Vagina (tissue), 2 donors: ENCODE measurements around the gene REXO1. TPM values are rescaled to one million over a fixed set of nuclear protein-coding genes. Genes with fewer than 3 reads are reported as not detected.

Source experiments
- DNase-seq, 2 donors: peaks; one replicate each; pipeline ENCODE4 v3.0.0-alpha.2; 2017; ENCODE audit errors: extremely low spot score in 2 of 2
- H3K27ac ChIP-seq: fragments of 200-600 bp; sonication (generic); one replicate; pipeline ENCODE4 v1.5.1; 2019
- H3K27me3 ChIP-seq: fragments of 200-600 bp; sonication (generic); one replicate; pipeline ENCODE4 v1.5.1; 2019
- H3K36me3 ChIP-seq, 2 donors: fragments of 200-600 bp; sonication (generic); one replicate each; pipeline ENCODE4 v1.5.1; 2017 to 2019
- H3K4me1 ChIP-seq: fragments of 200-600 bp; sonication (generic); one replicate; pipeline ENCODE4 v1.5.1; 2019
- H3K4me3 ChIP-seq, 2 donors: fragments of 200-600 bp; sonication (generic); 1 replicate in 1 of 2; 2 replicates in 1 of 2; pipeline ENCODE4 v1.5.1; 2016 to 2019
- H3K9me3 ChIP-seq: fragments of 200-600 bp; sonication (generic); one replicate; pipeline ENCODE4 v1.5.1; 2019
- POLR2A ChIP-seq, 2 donors: fragments of 450-650 bp; IDR thresholded peaks; one replicate each; pipeline ENCODE4 v1.6.1; 2017; ENCODE audit warnings: antibody characterized with exemption in 2 of 2, mild to moderate bottlenecking in 2 of 2, moderate library complexity in 2 of 2
- POLR2AphosphoS5 ChIP-seq, 2 donors: sonication (generic); formaldehyde crosslinking; IDR thresholded peaks; one replicate each; pipeline ENCODE4 v1.9.0; 2017; ENCODE audit warnings: antibody characterized with exemption in 2 of 2, mild to moderate bottlenecking in 2 of 2, low read depth in 1 of 2; ENCODE audit not compliant: insufficient read depth in 1 of 2
- intact Hi-C: fragments of 100-400 bp; cut with DNase I; formaldehyde crosslinking; loops from one replicate; pipeline ENCODE4 v1.15.1; 2023
- total RNA-seq: library from RNA; depleted of rRNA; stranded (reverse); fragments of >200 nt; gene quantifications from one replicate; pipeline ENCODE4 v1.2.3, GENCODE V29; 2016
- TF ChIP-seq, protein P1 (sequence below), 3 experiments: fragments of 450-650 bp in 2 of 3; fragments of 200-600 bp in 1 of 3; sonication (generic) in 1 of 3; IDR thresholded peaks; one replicate each; pipeline ENCODE4 v1.5.1; 2017 to 2019; ENCODE audit warnings: antibody characterized with exemption in 3 of 3, mild to moderate bottlenecking in 2 of 3, moderate library complexity in 2 of 3

The REXO1 gene
- total RNA-seq, 1 donor from 2014 or later: 19.9 TPM

DNA sequence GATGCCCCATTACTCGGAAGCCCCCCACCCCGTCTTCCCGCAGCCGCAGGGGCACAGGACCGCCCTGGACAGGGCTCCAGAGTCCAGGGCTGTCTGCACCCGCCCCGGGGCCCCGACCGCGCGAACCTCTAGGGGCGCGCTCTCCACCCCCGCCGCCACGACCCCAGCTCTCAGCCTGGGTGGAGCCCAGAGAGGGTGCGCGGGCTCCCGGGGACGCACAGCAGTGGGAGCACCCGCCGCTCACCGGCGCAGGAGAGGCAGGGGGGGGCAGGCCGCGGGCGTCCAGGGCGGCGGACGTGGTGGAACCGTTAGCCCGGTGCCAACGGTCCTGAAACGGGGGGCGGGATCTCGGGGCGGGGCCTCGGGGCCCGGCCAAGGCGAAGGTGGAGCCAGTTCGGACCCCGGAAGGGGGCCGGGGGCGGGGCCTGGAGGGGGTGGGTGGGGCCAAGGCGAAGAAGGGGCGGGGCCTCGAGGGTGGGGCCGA lies 36.3 kb downstream of the REXO1 start, which contains the start of gene ATP8B3:
Gene ATP8B3 (minus strand): TSS at position 335 of the 484 bp plus-strand sequence. CDS start 540 bp downstream, outside the sequence.
- H3K4me3 ChIP-seq: peak within 1 kb of the TSS; percentile 50 to 52
- H3K36me3 ChIP-seq: peaks cover 0 to 26% of the 10 kb centered on the region in 2 donors
- intact Hi-C loops: no loop called here
- H3K27ac ChIP-seq: peak within 1 kb of the TSS; percentile 86
- DNase-seq: no peak
- H3K9me3 ChIP-seq: no peaks in the 10 kb centered on the region
- TF ChIP-seq POLR2AphosphoS5 (IDR thresholded peaks at IDR 0.05; ENCODE audit: insufficient read depth in 1 of 2, low read depth in 1 of 2) (no peak), POLR2A (IDR thresholded peaks at IDR 0.05) (no peak)
- TF ChIP-seq, protein P1, sequence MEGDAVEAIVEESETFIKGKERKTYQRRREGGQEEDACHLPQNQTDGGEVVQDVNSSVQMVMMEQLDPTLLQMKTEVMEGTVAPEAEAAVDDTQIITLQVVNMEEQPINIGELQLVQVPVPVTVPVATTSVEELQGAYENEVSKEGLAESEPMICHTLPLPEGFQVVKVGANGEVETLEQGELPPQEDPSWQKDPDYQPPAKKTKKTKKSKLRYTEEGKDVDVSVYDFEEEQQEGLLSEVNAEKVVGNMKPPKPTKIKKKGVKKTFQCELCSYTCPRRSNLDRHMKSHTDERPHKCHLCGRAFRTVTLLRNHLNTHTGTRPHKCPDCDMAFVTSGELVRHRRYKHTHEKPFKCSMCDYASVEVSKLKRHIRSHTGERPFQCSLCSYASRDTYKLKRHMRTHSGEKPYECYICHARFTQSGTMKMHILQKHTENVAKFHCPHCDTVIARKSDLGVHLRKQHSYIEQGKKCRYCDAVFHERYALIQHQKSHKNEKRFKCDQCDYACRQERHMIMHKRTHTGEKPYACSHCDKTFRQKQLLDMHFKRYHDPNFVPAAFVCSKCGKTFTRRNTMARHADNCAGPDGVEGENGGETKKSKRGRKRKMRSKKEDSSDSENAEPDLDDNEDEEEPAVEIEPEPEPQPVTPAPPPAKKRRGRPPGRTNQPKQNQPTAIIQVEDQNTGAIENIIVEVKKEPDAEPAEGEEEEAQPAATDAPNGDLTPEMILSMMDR (IDR thresholded peaks at IDR 0.05): no peak
- peaks cover 26% of the 10 kb centered on the region for H3K4me1 ChIP-seq
- H3K27me3 ChIP-seq: no peaks in the 10 kb centered on the region

DNA sequence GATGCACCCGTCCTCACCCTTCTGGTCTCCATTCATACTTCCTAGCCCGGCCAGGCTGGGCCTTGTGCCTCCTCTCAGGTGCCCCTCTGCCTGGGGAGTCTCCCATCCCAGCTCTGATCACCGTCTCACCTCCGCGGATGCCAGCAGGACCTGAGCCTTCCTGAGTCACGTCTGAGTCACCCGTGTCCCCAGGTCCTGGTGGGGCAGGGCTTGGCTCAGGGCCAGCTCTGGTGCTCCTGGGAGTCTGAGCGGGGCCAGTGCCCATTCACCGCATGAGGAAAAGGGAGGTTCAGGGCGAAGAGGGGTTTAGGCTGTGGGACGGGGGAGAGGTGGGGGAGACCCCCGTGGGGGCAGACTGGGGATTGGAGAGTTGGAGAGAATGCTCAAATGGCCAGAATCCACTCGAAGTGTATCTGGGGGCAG lies 36.8 kb downstream of the REXO1 start:
- H3K27ac ChIP-seq: peak overlapping the region; percentile 86
- H3K36me3 ChIP-seq: peaks cover 0 to 21% of the 10 kb centered on the region in 2 donors
- intact Hi-C loops: no loop called here
- no peaks in the 10 kb centered on the region for H3K27me3 ChIP-seq
- peak; percentile 34 to 46 for TF ChIP-seq POLR2AphosphoS5 (IDR thresholded peaks at IDR 0.05; ENCODE audit: insufficient read depth in 1 of 2, low read depth in 1 of 2)
- TF ChIP-seq, protein P1 (IDR thresholded peaks at IDR 0.05): no peak
- no peaks in the 10 kb centered on the region for H3K9me3 ChIP-seq
- H3K4me1 ChIP-seq: peaks cover 26% of the 10 kb centered on the region
- no peak for DNase-seq
- peak overlapping the region; percentile 50 to 52 for H3K4me3 ChIP-seq

DNA sequence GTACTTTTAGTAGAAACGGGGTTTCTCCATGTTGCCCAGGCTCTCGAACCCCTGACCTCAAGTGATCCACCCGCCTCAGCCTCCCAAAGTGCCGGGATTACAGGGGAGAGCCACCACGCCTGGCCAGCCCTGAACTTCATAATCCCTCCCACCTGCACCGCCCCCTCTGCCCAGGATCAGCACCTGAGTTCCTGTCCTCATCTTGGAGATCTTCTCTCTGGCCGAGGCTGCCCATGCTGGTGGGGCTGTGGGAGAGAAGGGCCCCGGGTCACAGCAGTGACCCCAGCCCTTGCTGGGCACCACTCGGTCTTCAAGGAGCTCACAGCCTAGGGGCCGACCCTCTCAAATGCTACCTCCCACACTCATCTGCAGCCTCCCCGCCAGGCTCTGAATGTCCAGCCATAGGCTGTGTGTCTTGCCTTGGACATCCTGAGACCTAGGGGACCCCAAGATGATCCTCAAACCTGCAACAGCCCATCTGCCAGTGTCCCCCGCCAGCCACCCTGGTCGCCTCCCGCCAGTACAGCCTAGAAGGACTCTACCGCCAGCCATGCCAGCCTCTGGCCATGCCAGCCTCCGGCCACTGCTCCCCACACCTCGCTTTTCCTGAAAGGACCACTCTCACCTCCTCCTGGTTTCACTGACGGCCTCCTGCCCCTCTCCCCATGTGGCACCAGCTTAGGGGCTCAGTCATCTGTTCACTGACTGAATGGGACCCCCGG lies 37.7 kb downstream of the REXO1 start:
- H3K9me3 ChIP-seq: no peaks in the 10 kb centered on the region
- no peak for TF ChIP-seq POLR2A (IDR thresholded peaks at IDR 0.05)
- DNase-seq: no peak
- peaks cover 0 to 12% of the 10 kb centered on the region in 2 donors for H3K36me3 ChIP-seq
- H3K4me3 ChIP-seq: no peak overlapping the region
- peak overlapping the region; percentile 86 for H3K27ac ChIP-seq
- no peaks in the 10 kb centered on the region for H3K27me3 ChIP-seq
- H3K4me1 ChIP-seq: peaks cover 26% of the 10 kb centered on the region
- intact Hi-C loops: no loop called here

DNA sequence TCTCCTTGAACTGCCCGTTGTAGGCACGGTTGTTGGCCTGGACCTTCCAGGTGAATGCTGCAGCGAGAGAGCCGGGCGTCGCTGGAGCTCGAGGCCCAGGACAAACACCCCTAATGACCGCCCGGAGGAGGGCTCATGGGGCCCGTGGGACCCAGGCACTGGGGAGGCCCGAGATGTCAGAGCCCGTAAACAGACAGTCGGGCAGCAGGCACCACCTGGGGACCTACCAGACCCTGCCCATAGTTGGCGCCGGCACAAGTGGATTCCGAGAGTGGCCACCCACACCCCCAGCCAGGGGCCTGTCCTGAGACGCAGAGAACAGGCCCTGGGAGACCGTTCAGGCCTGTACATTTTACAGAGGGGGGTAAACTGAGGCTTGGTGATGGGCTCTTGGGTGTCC lies 38.6 kb downstream of the REXO1 start:
- H3K27me3 ChIP-seq: no peaks in the 10 kb centered on the region
- H3K4me3 ChIP-seq: no peak overlapping the region
- TF ChIP-seq, protein P1 (IDR thresholded peaks at IDR 0.05): no peak
- TF ChIP-seq POLR2A (IDR thresholded peaks at IDR 0.05) (no peak), POLR2AphosphoS5 (IDR thresholded peaks at IDR 0.05; ENCODE audit: insufficient read depth in 1 of 2, low read depth in 1 of 2) (no peak)
- intact Hi-C loops: no loop called here
- no peak for DNase-seq
- no peak overlapping the region for H3K27ac ChIP-seq
- peaks cover 0 to 3% of the 10 kb centered on the region in 2 donors for H3K36me3 ChIP-seq
- no peaks in the 10 kb centered on the region for H3K9me3 ChIP-seq
- peaks cover 26% of the 10 kb centered on the region for H3K4me1 ChIP-seq

DNA sequence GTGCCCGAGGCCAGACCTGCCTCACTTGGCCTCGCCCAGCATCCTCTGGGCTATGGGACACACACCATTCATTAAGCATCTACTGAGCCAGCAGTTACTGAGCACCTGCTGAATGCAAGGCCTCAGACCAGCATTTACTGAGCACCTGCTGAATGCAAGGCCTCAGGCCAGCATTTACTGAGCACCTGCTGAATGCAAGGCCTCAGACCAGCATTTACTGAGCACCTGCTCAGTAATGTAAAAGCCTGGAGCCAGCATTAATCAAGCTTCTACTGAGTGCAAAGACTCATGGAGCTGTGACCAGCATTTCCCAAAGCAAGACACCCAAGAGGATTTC lies 39.9 kb downstream of the REXO1 start:
- TF ChIP-seq, protein P1 (IDR thresholded peaks at IDR 0.05): no peak
- TF ChIP-seq POLR2AphosphoS5 (IDR thresholded peaks at IDR 0.05; ENCODE audit: insufficient read depth in 1 of 2, low read depth in 1 of 2): no peak
- peaks cover 24% of the 10 kb centered on the region for H3K4me1 ChIP-seq
- intact Hi-C loops: no loop called here
- no peak overlapping the region for H3K27ac ChIP-seq
- DNase-seq: no peak
- H3K9me3 ChIP-seq: no peaks in the 10 kb centered on the region
- H3K27me3 ChIP-seq: no peaks in the 10 kb centered on the region
- H3K4me3 ChIP-seq: no peak overlapping the region
- H3K36me3 ChIP-seq: no peaks in the 10 kb centered on the region
